Right atrium auricular region (tissue), 2 donors: ENCODE results near the gene TAS1R1. TPM values are rescaled to one million over a fixed set of nuclear protein-coding genes. Genes with fewer than 3 reads are reported as not detected.
"Not testable (repeated sequence)": the region's sequence is repeated elsewhere in the genome, so short reads cannot be mapped to it uniquely, and the experiment has no call there.

Experiments
- DNase-seq: peaks from one replicate; pipeline ENCODE4 v3.0.0-alpha.2; 2019; ENCODE audit warnings: low spot score
- H3K27ac ChIP-seq, 2 donors: fragments of 200-600 bp; sonication (generic); 1 replicate in 1 of 2; 2 replicates in 1 of 2; pipeline ENCODE4 v1.5.1; 2016 to 2019
- H3K27me3 ChIP-seq, 2 donors: fragments of 200-600 bp; sonication (generic); one replicate each; pipeline versions ENCODE4 v1.5.1 to v1.6.0; 2017 to 2019
- H3K36me3 ChIP-seq: fragments of 200-600 bp; sonication (generic); one replicate; pipeline ENCODE4 v1.5.1; 2016
- H3K4me1 ChIP-seq, 2 donors: fragments of 200-600 bp; sonication (generic); one replicate each; pipeline versions ENCODE4 v1.5.1 to v1.6.0; 2017 to 2019
- H3K4me3 ChIP-seq, 2 donors: fragments of 200-600 bp; sonication (generic); 1 replicate in 1 of 2; 2 replicates in 1 of 2; pipeline ENCODE4 v1.5.1; 2017 to 2019; ENCODE audit warnings: mild to moderate bottlenecking in 1 of 2, moderate library complexity in 1 of 2
- H3K9me3 ChIP-seq, 2 donors: fragments of 200-600 bp; sonication (generic); one replicate each; pipeline ENCODE4 v1.5.1; 2019
- total RNA-seq, 2 donors: library from RNA; depleted of rRNA; stranded (reverse); fragments of >200 nt; gene quantifications; one replicate each; pipeline ENCODE4 v1.1.0, GENCODE V29; 2016
- TF ChIP-seq, protein P1 (sequence below), 2 donors: fragments of 200-600 bp; sonication (generic); IDR thresholded peaks; one replicate each; pipeline ENCODE4 v1.5.1; 2019; ENCODE audit warnings: antibody characterized with exemption in 2 of 2

The TAS1R1 gene
- total RNA-seq, 2 donors from 2014 or later = not detected

DNA sequence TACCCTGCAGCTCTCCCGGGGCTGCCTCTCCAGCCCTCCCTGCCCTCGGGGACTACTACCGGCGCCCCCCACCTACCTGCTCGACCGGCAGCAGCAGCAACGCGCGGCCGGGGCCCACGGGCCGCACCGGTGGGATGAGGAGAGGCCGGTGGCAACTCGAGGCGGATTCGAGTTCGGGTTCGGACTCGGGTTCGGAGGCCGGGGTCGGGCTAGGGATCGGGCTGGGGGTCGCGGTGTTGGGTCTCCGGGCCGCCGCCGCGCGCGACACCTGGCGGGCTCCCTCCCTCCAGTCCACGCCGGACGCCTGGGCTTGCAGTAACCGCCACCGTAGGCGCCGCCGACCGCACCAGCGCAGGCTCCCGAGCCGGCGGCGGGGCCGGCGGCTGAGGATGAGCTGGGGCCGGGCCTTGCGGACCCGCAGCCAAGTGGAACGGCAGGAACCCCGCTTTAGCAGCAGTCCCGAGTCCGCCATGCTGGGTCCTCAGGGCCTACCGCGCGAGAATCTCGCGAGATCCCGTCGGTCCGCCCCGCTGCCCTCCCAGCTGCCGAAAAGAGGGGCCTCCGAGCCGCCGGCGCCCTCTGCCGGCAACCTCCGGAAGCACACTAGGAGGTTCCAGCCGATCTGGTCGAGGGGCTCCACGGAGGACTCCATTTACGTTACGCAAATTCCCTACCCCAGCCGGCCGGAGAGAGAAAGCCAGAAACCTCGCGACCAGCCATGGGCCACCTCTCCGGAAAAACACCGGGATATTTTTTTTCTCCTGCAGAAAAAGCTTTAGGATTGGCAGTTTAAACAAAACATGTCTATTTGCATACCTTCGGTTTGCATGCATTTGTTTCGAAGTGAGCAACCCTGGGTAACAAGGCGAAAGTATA lies 838 bp upstream of the TAS1R1 start, which contains the start of gene NOL9:
TSS of gene NOL9 (minus strand) at position 483 of the 876 bp plus-strand sequence. CDS start at position 472, 11 bp downstream.
- TF ChIP-seq, protein P1, sequence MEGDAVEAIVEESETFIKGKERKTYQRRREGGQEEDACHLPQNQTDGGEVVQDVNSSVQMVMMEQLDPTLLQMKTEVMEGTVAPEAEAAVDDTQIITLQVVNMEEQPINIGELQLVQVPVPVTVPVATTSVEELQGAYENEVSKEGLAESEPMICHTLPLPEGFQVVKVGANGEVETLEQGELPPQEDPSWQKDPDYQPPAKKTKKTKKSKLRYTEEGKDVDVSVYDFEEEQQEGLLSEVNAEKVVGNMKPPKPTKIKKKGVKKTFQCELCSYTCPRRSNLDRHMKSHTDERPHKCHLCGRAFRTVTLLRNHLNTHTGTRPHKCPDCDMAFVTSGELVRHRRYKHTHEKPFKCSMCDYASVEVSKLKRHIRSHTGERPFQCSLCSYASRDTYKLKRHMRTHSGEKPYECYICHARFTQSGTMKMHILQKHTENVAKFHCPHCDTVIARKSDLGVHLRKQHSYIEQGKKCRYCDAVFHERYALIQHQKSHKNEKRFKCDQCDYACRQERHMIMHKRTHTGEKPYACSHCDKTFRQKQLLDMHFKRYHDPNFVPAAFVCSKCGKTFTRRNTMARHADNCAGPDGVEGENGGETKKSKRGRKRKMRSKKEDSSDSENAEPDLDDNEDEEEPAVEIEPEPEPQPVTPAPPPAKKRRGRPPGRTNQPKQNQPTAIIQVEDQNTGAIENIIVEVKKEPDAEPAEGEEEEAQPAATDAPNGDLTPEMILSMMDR (IDR thresholded peaks at IDR 0.05) = peak; percentile 94 to 96

DNA sequence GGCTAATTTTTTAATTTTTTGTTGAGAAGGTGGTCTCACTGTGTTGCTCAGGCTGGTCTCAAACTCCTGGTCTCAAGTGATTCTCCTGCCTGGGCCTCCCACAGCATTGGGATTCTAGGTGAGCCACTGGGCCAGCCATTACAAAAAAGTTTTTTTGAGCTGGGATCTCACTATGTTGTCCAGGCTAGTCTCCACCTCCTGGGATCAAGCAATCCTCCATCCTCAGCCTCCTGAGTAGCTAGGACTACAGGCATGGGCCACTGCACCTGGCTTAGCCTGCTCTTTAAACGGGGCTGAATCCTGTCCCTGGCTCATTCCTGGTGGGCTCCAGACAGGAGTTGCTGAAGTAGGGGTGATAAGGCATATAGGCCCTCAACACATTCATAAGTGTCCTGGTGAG lies 2.5 kb downstream of the TAS1R1 start:
- TF ChIP-seq, protein P1 (IDR thresholded peaks at IDR 0.05) = no peak
- no peak for DNase-seq
- no peak overlapping the region for H3K4me3 ChIP-seq
- no peaks in the 10 kb centered on the region for H3K36me3 ChIP-seq
- H3K27me3 ChIP-seq = no peaks in the 10 kb centered on the region
- no peak overlapping the region for H3K27ac ChIP-seq
- no peaks in the 10 kb centered on the region for H3K9me3 ChIP-seq
- H3K4me1 ChIP-seq = peaks cover 0 to 18% of the 10 kb centered on the region in 2 donors

More for the DNA sequence above, 838 bp upstream of the TAS1R1 start, which contains the start of gene NOL9:
- Histone ChIP-seq H3K27me3 (no peaks in the 10 kb centered on the region), H3K4me1 (peaks cover 0 to 21% of the 10 kb centered on the region in 2 donors), H3K9me3 (no peaks in the 10 kb centered on the region), H3K36me3 (peaks cover 11% of the 10 kb centered on the region), H3K27ac (peak within 1 kb of the TSS; percentile 70 to 82), H3K4me3 (peak within 1 kb of the TSS; percentile 91 to 94)
- peak; percentile 90 for DNase-seq

DNA sequence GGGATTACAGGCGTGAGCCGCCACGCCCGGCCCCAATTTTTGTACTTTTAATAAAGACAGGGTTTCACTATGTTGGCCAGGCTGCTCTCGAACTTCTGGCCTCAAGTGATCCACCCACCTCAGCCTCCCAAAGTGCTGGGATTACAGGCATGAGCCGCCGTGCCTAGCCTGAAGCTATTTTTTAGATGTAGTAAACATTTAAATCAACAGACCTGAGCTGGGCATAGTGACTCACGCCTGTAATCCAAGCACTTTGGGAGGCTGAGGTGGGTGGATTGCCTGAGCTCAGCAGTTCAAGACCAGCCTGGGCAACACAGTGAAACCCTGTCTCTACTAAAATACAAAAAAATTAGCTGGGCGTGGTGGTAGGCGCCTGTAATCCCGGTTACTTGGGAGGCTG lies 4.1 kb downstream of the TAS1R1 start:
- H3K4me3 ChIP-seq, H3K27me3 ChIP-seq, DNase-seq, H3K27ac ChIP-seq, H3K36me3 ChIP-seq, H3K4me1 ChIP-seq, H3K9me3 ChIP-seq: not testable (repeated sequence)

DNA sequence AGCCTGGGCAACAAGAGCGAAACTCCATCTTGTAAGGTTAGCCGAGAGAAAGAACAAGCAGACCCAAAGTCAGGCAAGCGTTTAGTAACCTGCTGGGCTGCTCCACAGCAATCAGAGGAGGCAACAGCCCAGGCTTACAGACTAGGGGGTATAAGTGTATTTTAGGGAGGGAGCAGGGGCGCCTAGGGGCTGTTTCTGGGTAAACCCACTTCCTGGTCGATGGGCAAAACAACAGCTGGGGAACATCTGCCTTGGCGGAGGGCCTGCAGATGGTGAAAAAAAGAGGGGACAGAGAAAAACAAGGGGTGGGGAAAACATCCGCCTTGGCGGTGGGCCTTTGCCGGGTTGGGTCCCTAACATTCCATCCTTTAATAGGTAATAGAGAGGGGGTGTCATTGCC lies 5.2 kb downstream of the TAS1R1 start:
- TF ChIP-seq, protein P1 (IDR thresholded peaks at IDR 0.05) = no peak
- H3K4me1 ChIP-seq = peaks cover 0 to under 1% of the 10 kb centered on the region in 2 donors
- H3K27ac ChIP-seq = no peak overlapping the region
- H3K27me3 ChIP-seq = no peaks in the 10 kb centered on the region
- DNase-seq = no peak
- no peaks in the 10 kb centered on the region for H3K36me3 ChIP-seq
- no peaks in the 10 kb centered on the region for H3K9me3 ChIP-seq
- H3K4me3 ChIP-seq = no peak overlapping the region

DNA sequence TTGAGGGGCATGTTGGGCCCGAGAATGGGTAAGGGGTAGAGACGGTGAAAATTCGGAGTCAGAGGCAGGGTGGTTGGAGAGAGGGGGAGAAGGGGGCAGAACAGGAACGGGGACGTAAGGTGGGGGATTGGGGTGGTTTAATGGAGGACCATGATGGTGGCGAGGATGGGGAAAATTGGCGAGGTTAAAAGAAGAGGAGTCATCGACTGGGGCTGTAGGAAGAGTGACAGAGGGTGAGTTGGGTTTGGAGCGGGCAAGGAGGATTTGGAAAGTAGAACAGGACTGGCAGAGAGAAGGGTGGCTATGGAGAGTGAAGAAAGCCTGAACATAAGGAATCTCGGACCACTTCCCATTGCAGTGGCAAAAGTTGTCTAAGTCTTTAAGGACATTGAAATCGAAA lies 13.9 kb downstream of the TAS1R1 start:
- Histone ChIP-seq H3K27ac (no peak overlapping the region), H3K27me3 (no peaks in the 10 kb centered on the region), H3K36me3 (no peaks in the 10 kb centered on the region), H3K9me3 (no peaks in the 10 kb centered on the region), H3K4me3 (no peak overlapping the region), H3K4me1 (no peaks in the 10 kb centered on the region)
- TF ChIP-seq, protein P1 (IDR thresholded peaks at IDR 0.05) = no peak
- DNase-seq = no peak

DNA sequence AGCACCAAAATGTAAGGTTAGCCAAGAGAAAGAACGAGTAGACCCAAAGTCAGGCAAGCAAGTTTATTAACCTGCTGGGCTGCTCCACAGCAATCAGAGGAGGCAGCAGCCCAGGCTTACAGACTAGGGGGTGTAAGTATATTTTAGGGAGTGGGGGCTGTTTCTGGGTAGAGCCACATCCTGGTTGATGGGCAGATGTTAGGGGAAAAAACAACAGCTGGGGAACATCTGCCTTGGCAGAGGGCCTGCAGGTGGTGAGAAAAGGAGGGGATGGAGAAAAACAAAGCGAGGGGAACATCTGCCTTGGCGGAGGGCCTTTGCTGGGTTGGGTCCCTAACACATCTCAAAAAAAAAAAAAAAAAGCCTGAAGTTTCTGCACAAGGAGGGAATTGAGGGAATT lies 15.0 kb downstream of the TAS1R1 start:
- DNase-seq = no peak

More for the DNA sequence above, 15.0 kb downstream of the TAS1R1 start:
- Histone ChIP-seq H3K27me3 (no peaks in the 10 kb centered on the region), H3K36me3 (no peaks in the 10 kb centered on the region), H3K4me1 (no peaks in the 10 kb centered on the region), H3K4me3 (no peak overlapping the region), H3K27ac (no peak overlapping the region), H3K9me3 (no peaks in the 10 kb centered on the region)
- TF ChIP-seq, protein P1 (IDR thresholded peaks at IDR 0.05) = no peak
